Measurements from ENCODE around the gene PPP2R2B.

DNA sequence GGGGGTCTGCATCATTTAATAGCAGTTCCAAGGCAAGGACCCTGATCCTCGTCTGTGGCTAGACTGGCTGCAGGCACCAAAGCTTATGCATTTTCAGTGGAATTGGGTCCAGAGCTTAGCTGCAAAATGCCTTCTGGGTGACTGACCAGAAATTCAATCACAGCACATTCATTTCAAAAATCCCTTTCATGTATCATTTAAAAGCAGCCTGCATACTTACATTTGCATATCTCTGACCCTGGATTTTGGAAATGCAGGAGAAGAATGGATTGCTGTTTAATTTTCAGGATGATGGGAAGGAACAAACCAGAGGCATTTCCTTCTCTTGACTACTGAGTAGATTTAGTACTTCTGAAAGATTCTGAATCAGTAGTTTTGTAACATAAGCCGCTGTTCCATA, 122.8 kb downstream of the PPP2R2B start:
- TF ChIP-seq SP1 (IDR thresholded peaks at IDR 0.05) = no peak
- TF ChIP-seq, protein P1, sequence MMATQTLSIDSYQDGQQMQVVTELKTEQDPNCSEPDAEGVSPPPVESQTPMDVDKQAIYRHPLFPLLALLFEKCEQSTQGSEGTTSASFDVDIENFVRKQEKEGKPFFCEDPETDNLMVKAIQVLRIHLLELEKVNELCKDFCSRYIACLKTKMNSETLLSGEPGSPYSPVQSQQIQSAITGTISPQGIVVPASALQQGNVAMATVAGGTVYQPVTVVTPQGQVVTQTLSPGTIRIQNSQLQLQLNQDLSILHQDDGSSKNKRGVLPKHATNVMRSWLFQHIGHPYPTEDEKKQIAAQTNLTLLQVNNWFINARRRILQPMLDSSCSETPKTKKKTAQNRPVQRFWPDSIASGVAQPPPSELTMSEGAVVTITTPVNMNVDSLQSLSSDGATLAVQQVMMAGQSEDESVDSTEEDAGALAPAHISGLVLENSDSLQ (IDR thresholded peaks at IDR 0.05) = no peak
- no peak for TF ChIP-seq CTBP1 (IDR thresholded peaks at IDR 0.05; ENCODE audit: borderline replicate concordance)
- no peak for TF ChIP-seq FOXA1 (IDR thresholded peaks at IDR 0.05)
- TF ChIP-seq ARNT (IDR thresholded peaks at IDR 0.05) = no peak
- no peak for TF ChIP-seq BHLHE40 (IDR thresholded peaks at IDR 0.05; ENCODE audit: borderline replicate concordance)
- TF ChIP-seq TARDBP (IDR thresholded peaks at IDR 0.05) = no peak
- no peak for TF ChIP-seq SUZ12 (IDR thresholded peaks at IDR 0.05)
- TF ChIP-seq FOXK2 (IDR thresholded peaks at IDR 0.05) = no peak
- TF ChIP-seq ELF4 (IDR thresholded peaks at IDR 0.05) = no peak
- TF ChIP-seq HDGF (IDR thresholded peaks at IDR 0.05; ENCODE audit: borderline replicate concordance) = no peak
